CMK (cell line): Measurements from ENCODE around the gene PTGDS.
A peak's percentile ranks its signal among the peaks of the same experiment; 100 is the strongest.
"Not testable (repeated sequence)": the region's sequence is repeated elsewhere in the genome, so short reads cannot be mapped to it uniquely, and the experiment has no call there.

Experiments
- DNase-seq: peaks from one replicate; pipeline ENCODE4 v3.0.0-alpha.2; 2010; ENCODE audit warnings: low read depth

Gene PTGDS

DNA sequence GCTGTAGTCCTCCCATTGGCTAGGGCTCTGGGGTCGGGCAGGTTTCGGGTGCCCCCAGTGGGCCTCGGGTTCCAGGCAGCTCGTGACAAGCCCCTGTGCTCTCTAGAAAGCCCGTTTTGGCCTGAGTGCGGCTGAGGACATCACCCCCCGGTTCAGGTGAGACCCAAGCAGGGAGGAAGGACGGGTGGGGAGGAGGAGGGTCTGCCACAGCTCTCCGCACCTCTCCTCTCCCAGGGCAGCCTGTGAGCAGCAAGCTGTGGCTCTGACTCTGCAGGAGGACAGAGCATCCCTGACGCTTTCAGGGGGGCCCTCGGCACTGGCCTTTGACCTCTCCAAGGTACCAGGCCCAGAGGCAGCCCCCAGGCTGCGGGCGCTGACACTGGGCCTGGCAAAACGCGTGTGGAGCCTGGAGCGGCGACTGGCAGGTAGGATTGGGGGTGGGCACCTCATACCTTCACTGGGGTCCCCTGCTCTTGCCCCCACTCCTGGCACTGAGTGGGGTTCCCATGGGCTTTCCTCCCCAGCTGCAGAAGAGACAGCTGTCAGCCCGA is 15.6 kb downstream of the PTGDS start:
- DNase-seq, result no peak

GRCh38 chr9:136994180-136994887 is 17.0 kb downstream of the PTGDS start:
- no peak for DNase-seq

GRCh38 chr9:136994888-136995230 is 17.6 kb downstream of the PTGDS start:
- DNase-seq, result no peak

GRCh38 chr9:136995362-136995761 is 18.1 kb downstream of the PTGDS start:
- DNase-seq, result no peak

GRCh38 chr9:136995772-136996311 is 18.5 kb downstream of the PTGDS start:
- DNase-seq, result no peak

GRCh38 chr9:136996361-136997292 is 19.3 kb downstream of the PTGDS start, which contains the start of gene CLIC3:
Gene CLIC3, minus strand, starts transcription at chr9:136996568. Its CDS starts 25 bp downstream, at chr9:136996543.
- peak; percentile 54 for DNase-seq

DNA sequence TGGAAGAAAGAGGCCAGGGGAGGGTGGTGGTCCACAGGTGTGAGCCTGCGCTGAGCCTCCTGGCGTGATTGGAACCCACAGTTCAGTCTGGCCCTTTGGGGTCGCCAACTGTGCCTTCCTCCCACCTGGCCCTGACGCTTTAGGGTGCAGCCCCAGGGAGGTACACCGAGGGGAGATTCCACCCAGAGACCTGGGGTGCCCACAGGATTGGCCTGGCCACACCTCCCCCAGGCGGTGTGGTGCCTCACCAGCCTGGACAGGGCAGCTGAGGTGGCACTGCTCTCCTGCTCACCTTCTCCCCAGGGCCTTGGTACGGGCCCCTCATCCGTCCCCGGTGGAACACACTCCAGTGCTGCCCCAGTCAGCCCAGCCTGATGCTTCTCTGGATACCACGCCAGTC is 20.1 kb downstream of the PTGDS start:
- DNase-seq, result no peak

- no peak for DNase-seq
These were observed 20.5 kb downstream of the PTGDS start for GRCh38 chr9:136997830-136998234.

GRCh38 chr9:137000177-137000930 is 23.1 kb downstream of the PTGDS start:
- DNase-seq, result no peak

- DNase-seq, result no peak
These were observed 24.7 kb downstream of the PTGDS start for GRCh38 chr9:137001857-137002645.

DNA sequence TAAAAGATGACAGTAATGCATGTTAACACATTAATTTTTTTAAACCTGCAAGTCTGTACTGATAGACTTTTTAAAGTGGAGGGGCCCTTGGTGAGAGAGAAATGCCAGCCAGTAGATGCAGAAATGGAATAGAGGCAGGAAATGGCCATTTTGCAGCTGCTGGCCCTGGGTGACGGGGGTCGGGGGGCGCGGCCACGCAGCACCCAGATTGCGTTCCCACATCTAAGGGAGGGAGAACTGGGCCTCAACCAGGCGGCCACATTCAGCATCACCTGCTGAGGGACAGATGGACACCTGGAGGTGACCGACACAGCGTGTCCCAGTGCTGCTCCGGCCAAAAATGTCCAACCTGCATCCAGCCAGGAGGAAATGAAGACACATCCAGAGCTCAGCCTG is 25.3 kb downstream of the PTGDS start:
- DNase-seq, result no peak

DNA sequence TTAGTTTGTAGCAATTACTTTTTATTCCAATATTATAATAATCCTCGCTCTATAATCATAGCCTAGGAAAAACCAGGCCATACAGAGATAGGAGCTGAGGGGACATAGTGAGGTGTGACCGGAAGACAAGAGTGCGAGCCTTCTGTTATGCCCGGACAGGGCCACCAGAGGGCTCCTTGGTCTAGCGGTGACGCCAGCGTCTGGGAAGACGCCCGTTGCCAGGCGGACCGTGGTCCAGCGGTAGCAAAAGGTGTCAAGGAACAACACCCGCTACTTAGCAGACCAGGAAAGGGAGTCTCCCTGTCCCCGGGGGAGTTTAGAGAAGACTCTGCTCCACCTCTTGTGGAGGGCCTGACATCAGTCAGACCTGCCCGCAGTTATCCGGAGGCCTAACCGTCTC is 27.0 kb downstream of the PTGDS start:
- not testable (repeated sequence) for DNase-seq

DNA sequence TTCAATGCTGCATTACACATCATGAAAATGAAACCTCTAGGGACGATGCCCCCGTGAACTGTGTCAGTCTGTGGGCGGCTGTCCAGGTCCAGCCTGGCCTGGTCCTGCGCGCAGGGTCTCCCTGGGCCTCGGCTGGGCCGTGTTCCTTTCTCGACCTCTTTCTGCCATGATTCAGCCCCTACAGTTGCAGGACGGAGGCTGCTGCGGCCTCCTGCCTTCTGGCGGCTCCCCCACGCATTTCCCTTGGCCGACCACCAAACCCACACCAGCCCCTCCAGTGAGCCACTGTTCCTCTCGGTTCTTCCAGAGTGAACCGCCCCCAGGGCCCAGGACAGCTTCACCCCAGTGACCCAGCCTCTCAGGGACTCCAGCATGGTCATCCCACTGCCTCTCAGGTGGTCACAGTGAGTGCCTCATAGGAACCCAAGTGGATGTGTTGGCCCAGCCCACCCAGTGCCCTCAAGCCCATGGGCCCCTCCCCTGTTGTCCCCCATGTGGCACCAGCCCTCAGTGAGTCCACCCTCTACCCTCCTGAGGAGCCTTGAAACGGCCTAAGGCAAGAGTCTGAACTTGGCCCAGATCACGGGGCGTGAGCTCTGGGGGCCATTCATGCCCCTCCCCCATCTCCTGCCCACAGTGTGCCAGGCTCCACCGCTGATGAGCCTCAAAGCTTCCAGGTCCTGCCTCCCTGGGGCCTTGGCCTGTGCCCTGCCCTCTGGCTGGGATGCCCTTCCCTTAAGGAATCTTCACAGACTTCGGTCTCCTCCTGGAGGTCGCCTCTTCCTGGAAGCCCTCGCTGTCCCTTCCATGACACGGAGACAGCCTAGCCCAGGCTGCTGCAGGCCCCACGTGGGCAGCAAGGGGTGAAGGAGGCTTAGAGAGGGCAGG is 29.1 kb downstream of the PTGDS start:
- no peak for DNase-seq

GRCh38 chr9:137007108-137007815 is 30.0 kb downstream of the PTGDS start:
- no peak for DNase-seq

DNA sequence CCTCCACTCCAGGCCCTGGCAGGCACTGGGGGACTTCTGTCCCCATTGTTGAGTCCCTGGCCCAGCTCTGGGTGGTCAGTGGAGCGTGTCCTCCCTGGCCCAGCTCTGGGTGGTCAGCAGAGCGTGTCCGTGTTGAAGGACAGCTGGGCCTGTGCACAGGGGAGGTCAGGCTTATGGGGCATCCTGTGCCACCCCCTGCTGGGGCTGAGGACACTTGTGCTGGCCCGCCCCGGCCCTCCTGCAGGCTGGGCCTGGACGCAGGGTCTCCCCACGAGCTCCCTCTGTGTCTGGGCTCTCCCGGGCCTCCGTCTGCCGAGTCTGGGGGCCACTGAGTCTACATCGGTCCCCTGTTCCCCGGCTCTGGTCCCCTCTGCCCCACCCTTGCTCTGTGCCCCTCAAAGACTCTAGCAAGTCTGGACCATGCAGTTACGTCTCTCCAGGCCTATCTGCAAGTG is 30.5 kb downstream of the PTGDS start:
- DNase-seq, result no peak

DNA sequence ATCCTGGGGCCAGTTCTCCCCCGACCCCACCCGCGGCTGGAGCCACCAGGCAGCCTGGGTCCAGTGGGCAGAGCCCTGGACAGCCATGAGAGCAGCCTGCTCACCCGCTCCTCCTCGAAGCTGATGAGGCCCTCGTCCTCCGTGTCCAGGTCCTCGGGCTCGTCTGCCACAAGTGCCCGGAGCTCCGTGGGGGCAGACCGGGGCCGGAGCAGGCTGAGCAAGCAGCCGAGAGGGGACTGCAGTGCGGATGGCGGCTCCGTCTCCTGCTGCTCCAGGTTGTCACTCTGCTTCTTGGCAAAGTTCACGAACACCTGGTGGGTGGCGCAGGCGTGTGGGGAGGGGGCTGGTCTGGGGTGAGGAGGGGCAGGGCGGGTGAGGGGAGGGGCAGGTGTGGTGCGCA is 31.0 kb downstream of the PTGDS start:
- DNase-seq, result no peak

DNA sequence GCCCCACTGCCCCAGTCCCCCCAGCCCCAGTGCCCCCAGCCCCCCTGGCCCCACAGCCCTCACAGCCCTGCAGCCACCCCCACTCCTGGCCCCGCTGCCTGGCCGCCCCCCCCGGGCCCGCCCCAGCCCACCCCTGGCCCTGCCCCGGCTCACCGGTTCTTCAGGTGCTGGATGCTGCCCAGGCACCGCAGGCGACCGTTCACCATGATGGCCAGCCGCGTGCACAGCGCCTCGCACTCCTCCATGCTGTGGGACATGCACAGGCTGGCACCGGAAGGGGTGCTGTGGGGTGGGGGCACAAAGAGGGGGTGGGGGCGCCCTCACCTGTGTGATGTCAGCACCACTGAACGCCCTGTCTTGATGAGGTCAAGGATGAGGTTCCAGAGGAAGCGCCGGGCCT is 31.9 kb downstream of the PTGDS start:
- no peak for DNase-seq

DNA sequence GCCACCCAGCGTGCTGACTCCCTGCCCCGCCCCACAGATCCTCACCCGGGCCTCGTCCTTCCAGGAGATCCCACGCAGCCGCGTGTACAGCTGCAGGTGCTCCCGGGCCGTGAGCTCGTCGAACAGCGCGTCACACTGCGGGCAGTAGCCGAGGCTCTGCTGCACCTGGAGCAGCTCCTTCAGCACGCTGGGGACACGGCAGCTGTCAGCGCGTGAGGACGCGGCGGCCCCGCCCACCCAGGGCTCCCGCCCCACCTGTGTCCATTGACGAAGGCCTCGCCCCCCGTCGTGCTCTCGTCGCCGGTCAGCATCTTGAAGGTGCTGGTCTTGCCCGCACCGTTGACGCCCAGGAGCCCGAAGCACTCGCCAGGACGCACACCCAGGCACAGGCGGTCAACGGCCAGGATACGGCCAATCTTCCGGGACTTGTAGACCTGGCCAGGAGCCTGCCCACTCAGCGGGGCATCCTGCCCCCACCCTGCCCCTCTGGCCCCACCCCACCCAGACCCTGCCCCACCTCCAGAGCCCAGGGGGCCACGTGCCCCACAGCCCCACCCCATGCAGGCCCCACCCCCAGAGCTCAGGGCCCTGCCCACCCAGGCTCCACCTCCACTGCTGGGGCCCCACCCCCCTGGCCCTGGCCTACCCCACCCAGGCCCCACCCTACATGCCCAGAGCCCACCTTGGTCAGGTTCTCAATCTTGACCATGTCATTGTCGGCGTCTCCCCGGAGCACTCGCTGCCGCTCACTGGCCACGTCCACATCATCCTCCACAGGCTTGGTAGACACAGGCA is 32.8 kb downstream of the PTGDS start:
- DNase-seq, result no peak

- no peak for DNase-seq
These were observed 33.9 kb downstream of the PTGDS start for GRCh38 chr9:137011156-137011555.
